OCI-LY7 (cell line): ENCODE results near the gene RPL3. TPM values are rescaled to one million over a fixed set of nuclear protein-coding genes. Genes with fewer than 3 reads are reported as not detected.

Experiments used
- BruUV-seq: library from RNA; stranded (reverse); fragments of 400-500 nt; replicated peaks from 2 replicates; lab custom pipeline; 2021; lab: Mats Ljungman, UMichigan
- CTCF ChIA-PET: fragments of 300-600 bp; sonication (Branson Sonifier 250); formaldehyde crosslinking; loops from one replicate; lab custom pipeline; 2022; ENCODE audit warnings: antibody characterized with exemption; ENCODE audit not compliant: unreplicated experiment; lab: Charles Lee
- POLR2A ChIA-PET: fragments of 300-600 bp; sonication (Branson Sonifier 250); formaldehyde crosslinking; loops from one replicate; lab custom pipeline; 2022; ENCODE audit warnings: antibody characterized with exemption; lab: Charles Lee
- DNase-seq: peaks from one replicate; pipeline ENCODE4 v3.0.0-alpha.2; 2015; ENCODE audit warnings: low spot score
- H2AFZ ChIP-seq: fragments of 200-600 bp; sonication (generic), shearing (Covaris generic); 2 replicates; pipeline ENCODE4 v1.6.1; 2014; ENCODE audit warnings: mild to moderate bottlenecking, antibody characterized with exemption, low read length, moderate library complexity
- H3K27ac ChIP-seq: fragments of 200-600 bp; sonication (generic); 2 replicates; pipeline ENCODE4 v1.5.1; 2014; ENCODE audit warnings: mixed run types, low read depth, mild to moderate bottlenecking, moderate library complexity, low read length, inconsistent platforms; ENCODE audit not compliant: poor library complexity, severe bottlenecking
- H3K36me3 ChIP-seq: fragments of 200-600 bp; sonication (generic); 2 replicates; pipeline ENCODE4 v1.6.1; 2014; ENCODE audit warnings: mild to moderate bottlenecking, antibody characterized with exemption, low read length, moderate library complexity, mixed read lengths; ENCODE audit not compliant: insufficient read depth
- H3K4me1 ChIP-seq: fragments of 200-600 bp; sonication (generic); 2 replicates; pipeline ENCODE4 v1.5.1; 2014; ENCODE audit warnings: mild to moderate bottlenecking, low read length; ENCODE audit not compliant: insufficient read depth, poor library complexity, severe bottlenecking
- H3K4me2 ChIP-seq: fragments of 200-600 bp; sonication (generic); 2 replicates; pipeline ENCODE4 v1.6.1; 2014; ENCODE audit warnings: mild to moderate bottlenecking, low read length
- H3K4me3 ChIP-seq: fragments of 200-600 bp; sonication (generic); 2 replicates; pipeline ENCODE4 v1.5.1; 2014; ENCODE audit warnings: mild to moderate bottlenecking, low read depth, low read length; ENCODE audit not compliant: poor library complexity, severe bottlenecking
- H3K79me2 ChIP-seq: fragments of 200-600 bp; sonication (generic); 2 replicates; pipeline ENCODE4 v1.6.1; 2016; ENCODE audit warnings: low read depth, mild to moderate bottlenecking, low read length, moderate library complexity, mixed read lengths; ENCODE audit not compliant: insufficient read depth
- H3K9me2 ChIP-seq: fragments of 200-600 bp; sonication (generic); 2 replicates; pipeline ENCODE4 v1.6.1; 2016; ENCODE audit warnings: mild to moderate bottlenecking, low read length, mixed read lengths; ENCODE audit not compliant: insufficient read depth
- H3K9me3 ChIP-seq: fragments of 200-600 bp; sonication (generic); 2 replicates; pipeline ENCODE4 v1.6.1; 2014; ENCODE audit warnings: mild to moderate bottlenecking, mixed run types, low read length, mixed read lengths
- H4K20me1 ChIP-seq: fragments of 200-600 bp; sonication (generic); 2 replicates; pipeline ENCODE4 v1.6.1; 2014; ENCODE audit warnings: mild to moderate bottlenecking, antibody characterized with exemption, low read length, moderate library complexity, mixed read lengths; ENCODE audit not compliant: insufficient read depth
- EZH2phosphoT487 ChIP-seq: fragments of 200-600 bp; sonication (generic); IDR thresholded peaks from 2 replicates; pipeline ENCODE4 v1.6.1; 2018; ENCODE audit warnings: low read depth, borderline replicate concordance, mild to moderate bottlenecking, mixed run types, antibody characterized with exemption, low read length, moderate library complexity, mixed read lengths
- intact Hi-C: fragments of 100-400 bp; cut with micrococcal nuclease; formaldehyde crosslinking; loops from one replicate; pipeline ENCODE4 v1.10.0; 2022; ENCODE audit not compliant: unreplicated experiment
- total RNA-seq, 2 experiments: library from RNA; depleted of rRNA in 1 of 2; stranded (reverse); fragments of >200 nt in 1 of 2; shearing (Covaris generic) in 1 of 2; gene quantifications; 2 replicates each; pipeline ENCODE4 v1.2.3, GENCODE V29; 2014 to 2022
- TF ChIP-seq, protein P1 (sequence below): fragments of 200-600 bp; sonication (generic); conservative IDR thresholded peaks from 2 replicates; pipeline ENCODE4 v1.5.1; 2014; ENCODE audit warnings: mild to moderate bottlenecking, antibody characterized with exemption, low read length, moderate library complexity, mixed read lengths

RPL3 gene
- total RNA-seq, 2 experiments from 2014 or later = 2,313 to 2,457 TPM

DNA sequence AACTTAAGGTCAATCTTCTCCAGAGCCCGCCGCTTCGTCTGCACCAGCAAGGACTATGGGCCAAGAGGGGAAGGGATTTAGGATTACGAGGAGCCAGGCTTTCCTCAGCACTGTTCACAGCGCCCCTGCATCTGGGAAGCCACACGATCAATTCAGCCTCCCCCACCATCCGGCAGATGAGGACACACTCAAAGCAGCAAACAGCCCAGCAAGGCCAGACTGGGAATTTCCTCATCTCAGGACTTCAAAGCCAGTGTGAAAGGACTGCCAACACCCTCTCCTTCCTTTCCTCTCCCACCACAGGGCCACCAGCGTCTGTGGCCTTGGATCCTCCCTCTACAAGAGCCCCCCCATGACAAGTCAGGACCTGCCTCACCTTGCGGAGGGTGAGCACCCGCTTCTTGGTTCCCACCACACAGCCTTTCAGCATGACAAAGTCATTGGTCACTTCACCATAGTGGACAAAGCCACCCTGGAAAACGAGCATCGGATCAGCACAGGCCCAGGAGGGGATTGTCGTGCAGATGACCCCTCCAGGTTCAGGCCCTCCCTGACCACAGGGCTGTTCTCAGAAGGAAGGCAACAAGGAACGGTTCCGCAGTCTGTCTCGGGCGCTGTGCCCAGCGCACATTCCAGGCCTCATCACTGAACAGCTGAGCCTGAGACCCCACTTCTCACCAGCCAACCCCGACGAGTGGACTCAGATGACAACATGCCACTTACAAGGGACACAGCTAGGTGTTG lies 6.0 kb downstream of the RPL3 start:
- DNase-seq = no peak
- ChIA-PET POLR2A (no interaction called here), CTCF (no interaction called here)
- no peaks in the 10 kb centered on the region for H3K9me2 ChIP-seq
- H3K4me1 ChIP-seq = peaks cover 69% of the 10 kb centered on the region
- H3K9me3 ChIP-seq = no peaks in the 10 kb centered on the region
- peaks cover 44% of the 10 kb centered on the region for H3K79me2 ChIP-seq
- H3K4me2 ChIP-seq = no peak overlapping the region
- H3K27ac ChIP-seq = no peak overlapping the region
- TSS peak; percentile 7 for BruUV-seq
- H2AFZ ChIP-seq = no peak overlapping the region
- H4K20me1 ChIP-seq = peaks cover 49% of the 10 kb centered on the region
- no peak for TF ChIP-seq EZH2phosphoT487
- TF ChIP-seq, protein P1, sequence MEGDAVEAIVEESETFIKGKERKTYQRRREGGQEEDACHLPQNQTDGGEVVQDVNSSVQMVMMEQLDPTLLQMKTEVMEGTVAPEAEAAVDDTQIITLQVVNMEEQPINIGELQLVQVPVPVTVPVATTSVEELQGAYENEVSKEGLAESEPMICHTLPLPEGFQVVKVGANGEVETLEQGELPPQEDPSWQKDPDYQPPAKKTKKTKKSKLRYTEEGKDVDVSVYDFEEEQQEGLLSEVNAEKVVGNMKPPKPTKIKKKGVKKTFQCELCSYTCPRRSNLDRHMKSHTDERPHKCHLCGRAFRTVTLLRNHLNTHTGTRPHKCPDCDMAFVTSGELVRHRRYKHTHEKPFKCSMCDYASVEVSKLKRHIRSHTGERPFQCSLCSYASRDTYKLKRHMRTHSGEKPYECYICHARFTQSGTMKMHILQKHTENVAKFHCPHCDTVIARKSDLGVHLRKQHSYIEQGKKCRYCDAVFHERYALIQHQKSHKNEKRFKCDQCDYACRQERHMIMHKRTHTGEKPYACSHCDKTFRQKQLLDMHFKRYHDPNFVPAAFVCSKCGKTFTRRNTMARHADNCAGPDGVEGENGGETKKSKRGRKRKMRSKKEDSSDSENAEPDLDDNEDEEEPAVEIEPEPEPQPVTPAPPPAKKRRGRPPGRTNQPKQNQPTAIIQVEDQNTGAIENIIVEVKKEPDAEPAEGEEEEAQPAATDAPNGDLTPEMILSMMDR = no peak
- H3K4me3 ChIP-seq = no peak overlapping the region
- H3K36me3 ChIP-seq = peaks cover 91% of the 10 kb centered on the region
- intact Hi-C loops = no loop called here

DNA sequence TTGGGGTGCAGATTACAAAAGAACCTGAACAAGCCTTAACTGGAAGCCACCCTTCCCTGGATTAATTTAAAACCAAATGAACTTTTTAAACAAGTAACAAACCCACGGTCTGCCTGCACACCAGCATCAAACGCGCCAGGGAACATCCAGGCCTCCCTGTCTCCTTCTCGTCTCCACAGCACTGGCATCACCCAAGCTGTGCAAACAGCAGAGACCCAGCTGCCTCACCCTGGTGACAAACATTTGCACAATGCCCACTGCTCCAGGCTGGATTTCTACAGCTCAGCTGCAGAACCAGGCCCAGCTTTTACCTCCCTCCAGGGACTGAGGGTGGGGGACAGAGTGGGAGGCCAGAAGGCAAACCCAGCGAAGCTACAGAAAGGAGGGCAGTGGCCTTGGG lies 7.0 kb downstream of the RPL3 start:
- Histone ChIP-seq H3K9me2 (no peaks in the 10 kb centered on the region), H3K27ac (no peak overlapping the region), H3K9me3 (no peaks in the 10 kb centered on the region), H3K4me2 (0 out of 2 replicates have a peak overlapping the region, but pooled peaks have one; percentile 1), H3K4me1 (peaks cover 63% of the 10 kb centered on the region), H3K36me3 (peaks cover 82% of the 10 kb centered on the region), H2AFZ (no peak overlapping the region), H3K4me3 (no peak overlapping the region), H4K20me1 (peaks cover 39% of the 10 kb centered on the region), H3K79me2 (peaks cover 34% of the 10 kb centered on the region)
- ChIA-PET CTCF (no interaction called here), POLR2A (no interaction called here)
- no peak for TF ChIP-seq EZH2phosphoT487
- TF ChIP-seq, protein P1 = no peak
- no TSS peak for BruUV-seq
- DNase-seq = no peak
- intact Hi-C loops = no loop called here
